ENCODE results near the gene ARHGAP33. TPM values are rescaled to one million over a fixed set of nuclear protein-coding genes. Genes with fewer than 3 reads are reported as not detected.
A peak's percentile ranks its signal among the peaks of the same experiment; 100 is the strongest.

ARHGAP33 gene
- total RNA-seq, 2 donors from 2014 or later = 6.0 to 25.0 TPM

GRCh38 chr19:35739275-35740107, 35.9 kb upstream of the ARHGAP33 start:
- Histone ChIP-seq H3K27ac (peak overlapping the region; percentile 90), H3K4me1 (peaks cover 9% of the 10 kb centered on the region), H3K9me3 (no peaks in the 10 kb centered on the region), H3K27me3 (no peaks in the 10 kb centered on the region), H3K4me3 (peak overlapping the region; percentile 66), H3K36me3 (no peaks in the 10 kb centered on the region), H3K9ac (ENCODE audit: low read depth in 2 of 2, low read length in 2 of 2) (peak overlapping the region in 1 of 2 donors; percentile 87)
- intact Hi-C loops (cut with DNase I) = loop anchor here (10.0 kb wide), 1 partner anchor 195 kb away; the partner anchor contains the start of gene LRFN3
- no peak for TF ChIP-seq CTCF (IDR thresholded peaks at IDR 0.05)
- DNase-seq = no peak

GRCh38 chr19:35740108-35740422, 35.3 kb upstream of the ARHGAP33 start:
- Histone ChIP-seq H3K4me3 (peak overlapping the region; percentile 66), H3K27ac (peak overlapping the region; percentile 90), H3K27me3 (no peaks in the 10 kb centered on the region), H3K9me3 (no peaks in the 10 kb centered on the region), H3K4me1 (peaks cover 9% of the 10 kb centered on the region), H3K36me3 (no peaks in the 10 kb centered on the region), H3K9ac (ENCODE audit: low read depth in 2 of 2, low read length in 2 of 2) (peak overlapping the region; percentile 76 to 87)
- DNase-seq = no peak
- intact Hi-C loops (cut with DNase I) = loop anchor here (10.0 kb wide), 1 partner anchor 195 kb away; the partner anchor contains the start of gene LRFN3
- TF ChIP-seq CTCF (IDR thresholded peaks at IDR 0.05) = no peak

- no peak for TF ChIP-seq CTCF (IDR thresholded peaks at IDR 0.05)
- DNase-seq = peak; percentile 99
- Histone ChIP-seq H3K27ac (peak overlapping the region; percentile 90), H3K9ac (ENCODE audit: low read depth in 2 of 2, low read length in 2 of 2) (peak overlapping the region; percentile 76 to 87), H3K4me1 (peaks cover 9% of the 10 kb centered on the region), H3K36me3 (no peaks in the 10 kb centered on the region), H3K27me3 (no peaks in the 10 kb centered on the region), H3K4me3 (peak overlapping the region; percentile 66), H3K9me3 (no peaks in the 10 kb centered on the region)
- intact Hi-C loops (cut with DNase I) = loop anchor here (10.0 kb wide), 1 partner anchor 194 kb away; the partner anchor contains the start of gene LRFN3
These were observed 34.8 kb upstream of the ARHGAP33 start for GRCh38 chr19:35740423-35741202.

- Histone ChIP-seq H3K4me1 (peaks cover 9% of the 10 kb centered on the region), H3K4me3 (peak overlapping the region; percentile 66), H3K27ac (peak overlapping the region; percentile 90), H3K36me3 (no peaks in the 10 kb centered on the region), H3K27me3 (no peaks in the 10 kb centered on the region), H3K9ac (ENCODE audit: low read depth in 2 of 2, low read length in 2 of 2) (peak overlapping the region; percentile 73 to 87), H3K9me3 (no peaks in the 10 kb centered on the region)
- DNase-seq = no peak
- TF ChIP-seq CTCF (IDR thresholded peaks at IDR 0.05) = no peak
- intact Hi-C loops (cut with DNase I) = loop anchor here (10.0 kb wide), 1 partner anchor 194 kb away; the partner anchor contains the start of gene LRFN3
These were observed 34.2 kb upstream of the ARHGAP33 start for GRCh38 chr19:35741203-35741515.

GRCh38 chr19:35742121-35742724, 33.1 kb upstream of the ARHGAP33 start, which contains the start of gene IGFLR1:
Gene IGFLR1, minus strand, starts transcription at chr19:35742452. Its CDS starts 1,272 bp downstream, at chr19:35741180.
- Histone ChIP-seq H3K4me1 (peaks cover 9% of the 10 kb centered on the region), H3K4me3 (peak within 1 kb of the TSS; percentile 15), H3K36me3 (no peaks in the 10 kb centered on the region), H3K9ac (ENCODE audit: low read depth in 2 of 2, low read length in 2 of 2) (peak within 1 kb of the TSS; percentile 36 to 73), H3K27me3 (no peaks in the 10 kb centered on the region), H3K27ac (peak within 1 kb of the TSS; percentile 90), H3K9me3 (no peaks in the 10 kb centered on the region)
- peak; percentile 53 for DNase-seq
- intact Hi-C loops (cut with DNase I) = loop anchor here (10.0 kb wide), 1 partner anchor 193 kb away; the partner anchor contains the start of gene LRFN3
- no peak for TF ChIP-seq CTCF (IDR thresholded peaks at IDR 0.05)

Measured in colonic mucosa (tissue), 4 donors.